Psoas muscle (tissue), 8 donors: ENCODE data around the gene AFF3. TPM values are rescaled to one million over a fixed set of nuclear protein-coding genes. Genes with fewer than 3 reads are reported as not detected.

ENCODE experiments used
- ATAC-seq, 4 donors: fragments of 200-7000 bp; cut with Tn5 transposase; one replicate each; pipeline ENCODE4 v1.9.1; 2020; ENCODE audit warnings: moderate library complexity in 3 of 4, mild to moderate bottlenecking in 2 of 4
- DNase-seq, 2 donors: peaks; one replicate each; pipeline ENCODE4 v3.0.0-alpha.2; 2020
- H3K27ac ChIP-seq: fragments of 200-600 bp; one replicate; pipeline ENCODE4 v1.8.0; 2022
- H3K27me3 ChIP-seq, 3 donors: fragments of 200-600 bp in 1 of 3; one replicate each; pipeline versions ENCODE4 v1.6.1 to v1.8.0; 2013 to 2022; ENCODE audit warnings: low read length in 2 of 3, mild to moderate bottlenecking in 2 of 3, moderate library complexity in 1 of 3; ENCODE audit not compliant: insufficient read depth in 3 of 3
- H3K36me3 ChIP-seq, 2 donors: fragments of 200-600 bp in 1 of 2; one replicate each; pipeline versions ENCODE4 v1.6.1 to v1.8.0; 2013 to 2022; ENCODE audit warnings: low read depth in 1 of 2, mild to moderate bottlenecking in 1 of 2, moderate library complexity in 1 of 2; ENCODE audit not compliant: insufficient read depth in 1 of 2
- H3K4me1 ChIP-seq: fragments of 200-600 bp; one replicate; pipeline ENCODE4 v1.8.0; 2022
- H3K4me3 ChIP-seq: fragments of 200-600 bp; one replicate; pipeline ENCODE4 v1.8.0; 2022; ENCODE audit warnings: mild to moderate bottlenecking
- H3K9me3 ChIP-seq: fragments of 200-600 bp; one replicate; pipeline ENCODE4 v1.8.0; 2022
- CTCF ChIP-seq: fragments of 200-600 bp; IDR thresholded peaks from one replicate; pipeline ENCODE4 v1.8.0; 2022; ENCODE audit warnings: antibody characterized with exemption
- WGBS, 3 donors: extraction: QIAGEN DNeasy Blood & Tissue Kit; methylation state at CpG; one replicate each; pipeline versions ENCODE4 v1.1.6 to v1.1.7; 2013; 5-methylcytosine and 5-hydroxymethylcytosine counted together
- intact Hi-C, 2 donors: fragments of 100-400 bp; cut with DNase I; formaldehyde crosslinking; loops; one replicate each; pipeline versions ENCODE4 v1.11.0 to v1.14.2; 2022
- polyA plus RNA-seq, 3 donors: library from polyadenylated mRNA; stranded (reverse); fragments of 200-250 nt; gene quantifications; one replicate each; pipeline ENCODE4 v1.2.3, GENCODE V29; 2013
- total RNA-seq, 4 donors: library from RNA; stranded (reverse); fragmentation: NEBNext Ultra II Directional in 2 of 4; extraction: Animal tissue kit (Norgen Biotek cat#: 25700) in 2 of 4; gene quantifications; one replicate each; pipeline versions ENCODE4 v1.2.1 to v1.2.4, GENCODE V29; 2021 to 2023
- donor health status: healthy with polysubstance abuse.
- donor health status: DM: no; HTN: no; CAD: no; lungs with moderate emphysema.
- donor health status: Bipolar disorder and iron deficiency.
- donor health status: healthy.
- donor health status: DM: yes; HTN: yes; CAD: no.
- donor health status: DM: no; HTN: no; CAD: no.
- donor health status: DM: no; HTN: no; CAD: no.
- donor health status: DM: yes; HTN: yes; CAD: no.

The AFF3 gene
- total and polyA plus RNA-seq, 7 donors: 0.08 to 2.9 (median 0.44) TPM

GRCh38 chr2:99836690-99837605, 305.4 kb downstream of the AFF3 start:
- DNase-seq (no peak), ATAC-seq (no peak)
- Histone ChIP-seq H3K4me3 (no peak overlapping the region), H3K36me3 (no peaks in the 10 kb centered on the region), H3K27me3 (no peaks in the 10 kb centered on the region), H3K27ac (no peak overlapping the region), H3K4me1 (no peaks in the 10 kb centered on the region), H3K9me3 (no peaks in the 10 kb centered on the region)
- TF ChIP-seq CTCF: no peak
- intact Hi-C loops: no loop called here
- WGBS, 3 donors: 57 to 66% (median 61%) methylated on average over 6 of the region's 6 CpGs

GRCh38 chr2:99834426-99834825, 308.0 kb downstream of the AFF3 start:
- no peak for DNase-seq
- H3K4me3 ChIP-seq: no peak overlapping the region
- H3K27me3 ChIP-seq: no peaks in the 10 kb centered on the region
- H3K9me3 ChIP-seq: no peaks in the 10 kb centered on the region
- intact Hi-C loops: no loop called here
- no peak for TF ChIP-seq CTCF
- H3K4me1 ChIP-seq: no peaks in the 10 kb centered on the region
- no peak overlapping the region for H3K27ac ChIP-seq
- ATAC-seq: no peak
- H3K36me3 ChIP-seq: no peaks in the 10 kb centered on the region
- WGBS, 3 donors: 59 to 62% (median 61%) methylated on average over 6 of the region's 6 CpGs

- intact Hi-C loops: no loop called here
- DNase-seq (no peak), ATAC-seq (no peak)
- WGBS, 3 donors: 74 to 84% (median 77%) methylated on average over 8 of the region's 8 CpGs
- no peak overlapping the region for H3K4me3 ChIP-seq
- H3K4me1 ChIP-seq: no peaks in the 10 kb centered on the region
- no peaks in the 10 kb centered on the region for H3K9me3 ChIP-seq
- H3K27ac ChIP-seq: no peak overlapping the region
- no peaks in the 10 kb centered on the region for H3K27me3 ChIP-seq
- H3K36me3 ChIP-seq: no peaks in the 10 kb centered on the region
- TF ChIP-seq CTCF: no peak
These were observed 308.7 kb downstream of the AFF3 start for GRCh38 chr2:99833586-99834201.

- ATAC-seq: no peak
These were observed 309.5 kb downstream of the AFF3 start for GRCh38 chr2:99832926-99833325.

More at GRCh38 chr2:99832926-99833325, 309.5 kb downstream of the AFF3 start:
- Histone ChIP-seq H3K27ac (no peak overlapping the region), H3K9me3 (no peaks in the 10 kb centered on the region), H3K36me3 (no peaks in the 10 kb centered on the region), H3K27me3 (no peaks in the 10 kb centered on the region), H3K4me3 (no peak overlapping the region), H3K4me1 (no peaks in the 10 kb centered on the region)
- no peak for DNase-seq
- 56 to 79% (median 77%) methylated on average over 1 of the region's 1 CpG for WGBS, 3 donors
- intact Hi-C loops: no loop called here
- TF ChIP-seq CTCF: no peak
